Thymus (tissue), 11 donors: ENCODE data around the gene ZMYND19. TPM values are rescaled to one million over a fixed set of nuclear protein-coding genes. Genes with fewer than 3 reads are reported as not detected.
"Not testable (repeated sequence)": the region's sequence is repeated elsewhere in the genome, so short reads cannot be mapped to it uniquely, and the experiment has no call there.

Experiments
- DNase-seq, 9 donors: peaks; one replicate each; pipeline ENCODE4 v3.0.0-alpha.2; 2013; ENCODE audit warnings: low spot score in 9 of 9, low read depth in 6 of 9, missing footprints in 1 of 9
- H3K27ac ChIP-seq, 2 donors: one replicate each; pipeline ENCODE4 v1.5.1; 2013; ENCODE audit warnings: control low read depth in 1 of 2, low read depth in 1 of 2, low read length in 1 of 2, mild to moderate bottlenecking in 1 of 2, moderate library complexity in 1 of 2
- H3K27me3 ChIP-seq, 2 donors: one replicate each; pipeline ENCODE4 v1.5.1; 2013; ENCODE audit warnings: low read length in 1 of 2; ENCODE audit not compliant: control insufficient read depth in 2 of 2, insufficient read depth in 1 of 2
- H3K36me3 ChIP-seq, 2 donors: one replicate each; pipeline ENCODE4 v1.5.1; 2013; ENCODE audit warnings: low read length in 1 of 2, mild to moderate bottlenecking in 1 of 2, moderate library complexity in 1 of 2; ENCODE audit not compliant: control insufficient read depth in 2 of 2, insufficient read depth in 2 of 2
- H3K4me1 ChIP-seq, 2 donors: one replicate each; pipeline ENCODE4 v1.5.1; 2013; ENCODE audit warnings: low read length in 2 of 2; ENCODE audit not compliant: control insufficient read depth in 2 of 2, insufficient read depth in 2 of 2
- H3K4me3 ChIP-seq, 2 donors: one replicate each; pipeline ENCODE4 v1.5.1; 2013; ENCODE audit warnings: low read length in 2 of 2, control low read depth in 1 of 2, mild to moderate bottlenecking in 1 of 2
- H3K9me3 ChIP-seq, 2 donors: one replicate each; pipeline ENCODE4 v1.5.1; 2013; ENCODE audit warnings: low read length in 1 of 2, mild to moderate bottlenecking in 1 of 2; ENCODE audit not compliant: control insufficient read depth in 2 of 2, insufficient read depth in 1 of 2
- WGBS: extraction: QIAGEN DNeasy Blood & Tissue Kit; methylation state at CpG from one replicate; pipeline ENCODE4 v1.1.7; 2013; 5-methylcytosine and 5-hydroxymethylcytosine counted together
- polyA plus RNA-seq: library from polyadenylated mRNA; stranded (reverse); fragments of 200-250 nt; gene quantifications from one replicate; pipeline ENCODE4 v1.2.3, GENCODE V29; 2013
- total RNA-seq: library from RNA; stranded (reverse); fragments of 120-200 nt; gene quantifications from one replicate; pipeline ENCODE4 v1.2.4, GENCODE V29; 2013
- donor health status: healthy.

The ZMYND19 gene
- total and polyA plus RNA-seq, 2 donors: 20.7 to 20.9 TPM

DNA sequence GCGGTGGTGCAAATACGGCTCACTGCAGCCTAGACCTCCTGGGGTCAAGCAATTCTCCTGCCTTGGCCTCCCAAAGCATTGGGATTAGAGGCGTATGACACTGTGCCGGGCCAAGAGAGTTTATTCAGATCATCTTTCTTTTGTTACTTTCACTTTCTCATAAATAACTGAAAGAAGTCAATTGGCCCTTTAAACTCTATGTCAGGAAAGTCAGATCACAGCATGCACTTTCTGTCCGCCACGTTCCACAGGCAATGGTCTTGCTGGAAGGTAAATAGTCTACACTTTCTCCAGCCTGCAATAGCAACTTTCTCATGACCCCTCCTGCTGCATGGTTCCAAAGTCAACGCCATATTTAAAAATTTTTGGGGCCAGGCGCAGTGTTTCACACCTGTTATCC lies 8.6 kb upstream of the ZMYND19 start:
- Histone ChIP-seq H3K27ac (no peak overlapping the region), H3K27me3 (peaks cover 0 to 2% of the 10 kb centered on the region in 2 donors), H3K4me3 (no peak overlapping the region), H3K9me3 (no peaks in the 10 kb centered on the region), H3K36me3 (no peaks in the 10 kb centered on the region), H3K4me1 (peaks cover 0 to 5% of the 10 kb centered on the region in 2 donors)
- 94% methylated on average over 8 of the region's 8 CpGs for WGBS
- DNase-seq: no peak

DNA sequence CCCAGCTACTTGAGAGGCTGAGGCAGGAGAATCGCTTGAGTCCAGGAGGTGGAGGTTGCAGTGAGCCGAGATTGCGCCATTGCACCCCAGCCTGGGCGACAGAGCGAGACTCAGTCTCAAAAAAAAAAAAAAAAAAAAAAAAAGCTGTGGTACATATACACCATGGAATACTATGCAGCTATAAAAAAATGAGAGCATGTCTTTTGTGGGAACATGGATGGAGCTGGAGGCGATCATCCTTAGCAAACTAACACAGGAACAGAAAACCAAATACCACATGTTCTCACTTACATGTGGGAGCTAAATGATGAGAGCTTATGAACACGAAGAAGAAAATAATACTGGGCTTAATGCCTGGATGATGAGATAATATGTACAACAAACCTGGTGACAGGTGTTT lies 6.3 kb upstream of the ZMYND19 start:
- H3K27ac ChIP-seq, H3K4me3 ChIP-seq, H3K4me1 ChIP-seq, H3K27me3 ChIP-seq, H3K36me3 ChIP-seq, H3K9me3 ChIP-seq, DNase-seq: not testable (repeated sequence)
- WGBS: 98% methylated on average over 7 of the region's 7 CpGs

DNA sequence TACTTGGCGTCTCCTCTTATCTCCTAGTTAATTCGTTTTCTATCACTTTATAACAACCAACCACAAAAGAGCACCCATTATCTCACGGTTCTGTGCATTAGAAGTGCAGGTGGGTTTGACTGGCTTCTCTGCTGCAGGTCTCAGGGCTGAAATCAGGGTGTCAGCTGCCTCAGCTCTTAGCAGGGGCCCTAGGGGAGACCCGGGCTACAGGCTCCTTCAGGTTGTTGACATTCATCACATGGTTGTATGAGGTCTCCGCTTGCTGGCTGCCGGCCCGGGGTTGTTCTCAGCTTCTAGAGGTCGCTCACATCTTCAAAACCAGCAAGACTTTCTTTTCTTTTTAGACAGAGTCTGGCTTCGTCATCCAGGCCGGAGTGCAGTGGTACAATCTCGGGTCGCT lies 2.9 kb upstream of the ZMYND19 start:
- DNase-seq: no peak
- Histone ChIP-seq H3K4me1 (peaks cover 9 to 27% of the 10 kb centered on the region in 2 donors), H3K9me3 (no peaks in the 10 kb centered on the region), H3K27me3 (peaks cover 0 to 2% of the 10 kb centered on the region in 2 donors), H3K4me3 (no peak overlapping the region), H3K36me3 (peaks cover 3 to 5% of the 10 kb centered on the region in 2 donors), H3K27ac (no peak overlapping the region)
- WGBS: 86% methylated on average over 12 of the region's 12 CpGs

DNA sequence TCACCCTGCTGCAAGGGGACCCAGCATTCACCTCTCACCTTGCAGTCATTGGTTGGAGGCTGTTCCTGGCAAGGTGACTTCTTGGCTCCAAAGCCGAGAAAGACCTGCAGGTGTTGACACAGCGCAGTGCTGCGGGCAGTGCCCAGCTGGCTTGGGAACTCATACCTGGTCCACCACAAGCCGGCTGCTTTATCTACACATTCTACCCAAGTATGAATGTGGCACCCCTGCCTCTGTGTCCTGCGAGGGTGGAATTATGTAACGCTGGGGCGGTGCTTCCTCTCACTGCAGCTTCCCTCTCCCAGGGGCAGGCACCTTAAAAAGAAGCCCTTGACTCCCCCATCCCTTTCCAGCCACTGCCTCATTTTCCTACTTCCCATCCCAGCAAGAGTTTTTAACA lies 2.5 kb upstream of the ZMYND19 start:
- H3K27ac ChIP-seq: no peak overlapping the region
- peaks cover 9 to 27% of the 10 kb centered on the region in 2 donors for H3K4me1 ChIP-seq
- no peak for DNase-seq
- peaks cover 0 to 2% of the 10 kb centered on the region in 2 donors for H3K27me3 ChIP-seq
- H3K4me3 ChIP-seq: no peak overlapping the region
- 92% methylated on average over 7 of the region's 7 CpGs for WGBS
- peaks cover 3 to 10% of the 10 kb centered on the region in 2 donors for H3K36me3 ChIP-seq
- no peaks in the 10 kb centered on the region for H3K9me3 ChIP-seq

DNA sequence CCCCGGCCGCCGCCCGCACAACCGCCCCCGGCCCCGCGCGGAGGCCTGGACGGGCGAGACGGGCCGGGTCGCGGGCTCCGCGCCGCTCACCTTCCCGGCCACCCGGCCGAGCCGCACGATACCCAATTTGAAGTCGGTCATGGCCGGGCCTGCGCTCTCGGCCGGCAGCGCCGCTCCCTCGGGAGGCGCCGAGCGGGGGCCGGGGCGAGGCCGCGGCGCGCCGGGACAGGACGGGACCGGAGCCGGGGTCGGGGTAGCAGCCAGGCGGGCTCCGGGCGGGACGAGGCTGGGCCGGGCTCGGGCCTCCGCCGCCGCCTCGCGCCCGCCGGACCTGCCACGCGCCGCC lies 216 bp downstream of the ZMYND19 start:
- Histone ChIP-seq H3K4me3 (peak overlapping the region in 1 of 2 donors; percentile 78), H3K9me3 (no peaks in the 10 kb centered on the region), H3K36me3 (peaks cover 16 to 29% of the 10 kb centered on the region in 2 donors), H3K4me1 (peaks cover 9 to 27% of the 10 kb centered on the region in 2 donors), H3K27ac (no peak overlapping the region), H3K27me3 (peaks cover 0 to 2% of the 10 kb centered on the region in 2 donors)
- under 1% methylated on average over 61 of the region's 61 CpGs for WGBS
- DNase-seq: no peak

DNA sequence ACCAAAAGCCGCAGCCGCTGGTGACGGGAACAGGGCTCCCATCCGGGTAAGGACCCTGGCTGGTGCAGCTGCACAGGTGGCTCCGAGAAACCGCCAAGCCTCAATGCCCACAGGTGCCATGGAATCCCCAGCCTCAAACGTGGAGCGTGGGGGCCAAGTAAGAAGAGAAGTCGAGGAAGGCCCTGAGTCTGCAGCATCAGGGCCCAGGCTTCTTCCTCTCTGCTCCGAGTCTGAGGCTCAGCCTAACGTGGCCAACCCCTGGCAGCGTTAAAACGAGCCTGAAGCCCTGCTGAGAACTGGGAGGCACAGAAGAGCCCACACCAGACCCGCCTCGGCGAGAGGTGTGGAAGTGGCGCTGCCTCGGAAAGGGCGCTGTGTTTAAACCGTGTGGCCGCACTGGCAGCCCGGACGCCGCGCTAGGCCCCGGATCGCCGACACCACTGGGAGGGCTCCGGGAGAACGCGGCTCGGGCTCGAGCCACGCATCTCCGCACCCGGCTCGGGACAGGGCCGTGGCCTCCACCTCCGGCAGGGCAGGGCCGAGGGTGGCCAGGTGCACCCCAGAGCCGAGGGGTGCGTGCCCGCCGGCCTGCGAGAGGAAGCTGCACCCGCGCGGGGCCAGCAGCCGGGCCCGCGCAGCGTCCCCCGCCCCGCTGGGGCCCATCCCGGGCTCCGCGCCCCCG lies 730 bp downstream of the ZMYND19 start:
- Histone ChIP-seq H3K9me3 (no peaks in the 10 kb centered on the region), H3K4me1 (peaks cover 9 to 27% of the 10 kb centered on the region in 2 donors), H3K27me3 (peaks cover 0 to 2% of the 10 kb centered on the region in 2 donors), H3K27ac (no peak overlapping the region), H3K36me3 (peaks cover 16 to 31% of the 10 kb centered on the region in 2 donors), H3K4me3 (peak overlapping the region; percentile 51 to 78)
- DNase-seq: peak in 1 of 9 donors; percentile 37
- 10% methylated on average over 57 of the region's 58 CpGs for WGBS

DNA sequence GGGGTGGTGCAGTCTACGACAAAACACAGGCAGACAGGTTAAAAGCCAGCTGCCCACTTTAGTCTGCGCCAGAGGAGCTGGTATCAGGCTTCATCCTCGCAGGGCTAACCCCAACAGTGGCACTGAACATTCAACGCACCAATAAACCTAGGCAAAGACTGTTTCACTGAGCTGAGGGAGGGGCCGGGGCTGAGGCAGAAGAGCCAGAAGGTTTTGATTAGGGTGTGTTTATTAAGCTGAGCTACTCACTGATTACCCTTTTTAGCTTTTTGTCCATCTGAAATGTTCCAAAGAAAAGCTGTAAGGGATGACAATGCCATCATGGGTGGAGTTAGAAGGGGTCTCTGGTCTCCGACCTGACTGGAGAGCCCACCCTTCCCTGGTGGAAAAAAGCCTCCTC lies 1.4 kb downstream of the ZMYND19 start:
- H3K9me3 ChIP-seq: no peaks in the 10 kb centered on the region
- peaks cover 0 to 2% of the 10 kb centered on the region in 2 donors for H3K27me3 ChIP-seq
- DNase-seq: no peak
- H3K4me1 ChIP-seq: peaks cover 9 to 27% of the 10 kb centered on the region in 2 donors
- 97% methylated on average over 6 of the region's 6 CpGs for WGBS
- no peak overlapping the region for H3K4me3 ChIP-seq
- no peak overlapping the region for H3K27ac ChIP-seq
- H3K36me3 ChIP-seq: peaks cover 20 to 37% of the 10 kb centered on the region in 2 donors

DNA sequence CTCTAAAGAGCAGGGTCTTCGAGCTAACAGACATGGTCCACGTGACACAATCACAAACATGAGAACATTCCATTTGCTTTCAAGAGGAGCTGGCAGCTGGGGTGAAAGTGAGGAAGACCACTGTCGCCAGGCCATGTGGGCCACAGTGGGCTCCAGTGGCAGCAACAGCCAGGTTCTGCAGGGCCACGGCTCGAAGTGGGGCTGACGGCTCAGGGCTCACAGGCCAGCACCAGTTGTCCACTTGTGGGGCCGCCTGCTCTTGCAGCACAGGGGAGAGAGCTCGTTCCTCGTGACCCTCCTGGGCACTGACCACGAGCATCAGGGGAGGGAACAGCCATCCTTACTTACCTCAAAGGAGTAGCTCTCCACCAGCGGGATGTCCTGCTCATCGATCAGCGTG lies 2.0 kb downstream of the ZMYND19 start:
- Histone ChIP-seq H3K4me1 (peaks cover 9 to 27% of the 10 kb centered on the region in 2 donors), H3K9me3 (no peaks in the 10 kb centered on the region), H3K36me3 (peaks cover 25 to 43% of the 10 kb centered on the region in 2 donors), H3K27me3 (peaks cover 0 to 2% of the 10 kb centered on the region in 2 donors), H3K27ac (no peak overlapping the region), H3K4me3 (no peak overlapping the region)
- no peak for DNase-seq
- 94% methylated on average over 13 of the region's 13 CpGs for WGBS

DNA sequence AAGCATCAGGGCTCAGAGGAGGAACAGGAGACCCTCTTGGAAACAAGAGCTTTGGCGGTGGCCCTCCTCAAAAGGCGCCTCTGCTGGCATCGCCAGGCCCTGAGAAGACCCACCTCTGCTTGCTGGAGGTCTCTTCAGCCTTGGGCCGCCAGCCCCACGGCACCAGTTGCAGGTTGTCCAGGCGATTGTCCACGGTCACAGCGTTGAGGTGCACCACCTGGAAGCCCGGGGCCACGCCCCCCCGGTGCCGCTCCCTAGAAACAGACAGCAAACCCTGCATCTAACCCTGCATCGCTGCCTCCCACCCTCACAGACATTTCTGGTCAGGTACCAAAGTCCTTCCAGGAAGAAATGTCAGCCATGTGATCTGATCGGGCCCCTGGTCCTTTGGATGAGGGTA lies 3.5 kb downstream of the ZMYND19 start:
- Histone ChIP-seq H3K27me3 (peaks cover 0 to 2% of the 10 kb centered on the region in 2 donors), H3K27ac (no peak overlapping the region), H3K4me1 (peaks cover 9 to 18% of the 10 kb centered on the region in 2 donors), H3K4me3 (no peak overlapping the region), H3K36me3 (peaks cover 37 to 57% of the 10 kb centered on the region in 2 donors), H3K9me3 (no peaks in the 10 kb centered on the region)
- 97% methylated on average over 14 of the region's 14 CpGs for WGBS
- DNase-seq: no peak
